NCI-H2081 treated with DMSO at 0.1 percent for 48 hours (cell line): Measurements from ENCODE around the gene COG7.
"Not testable (repeated sequence)": the region's sequence is repeated elsewhere in the genome, so short reads cannot be mapped to it uniquely, and the experiment has no call there.

Experiments used
- DNase-seq: peaks from one replicate; lab custom pipeline; 2025; lab: John Stamatoyannopoulos, UW

COG7 gene

DNA sequence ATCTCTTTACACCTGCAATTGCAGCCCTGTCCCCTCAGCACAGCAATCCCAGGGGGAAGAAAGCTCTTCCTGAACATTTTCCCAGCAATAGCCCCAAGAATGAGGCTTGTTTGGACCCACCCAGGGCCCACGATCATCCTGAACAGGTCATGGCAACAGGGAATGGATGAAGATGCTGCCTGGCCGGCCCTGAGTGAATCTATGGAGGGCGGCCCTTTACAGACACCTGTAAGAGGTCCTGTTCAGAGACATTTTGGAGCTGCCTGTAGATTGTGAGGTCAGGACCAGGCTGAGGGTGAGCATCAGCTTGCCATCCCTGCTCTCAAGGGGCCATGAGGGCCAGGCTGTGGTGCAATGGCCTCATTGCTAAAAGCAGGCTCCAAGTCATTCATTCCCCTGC lies 69.1 kb downstream of the COG7 start:
- DNase-seq = no peak

DNA sequence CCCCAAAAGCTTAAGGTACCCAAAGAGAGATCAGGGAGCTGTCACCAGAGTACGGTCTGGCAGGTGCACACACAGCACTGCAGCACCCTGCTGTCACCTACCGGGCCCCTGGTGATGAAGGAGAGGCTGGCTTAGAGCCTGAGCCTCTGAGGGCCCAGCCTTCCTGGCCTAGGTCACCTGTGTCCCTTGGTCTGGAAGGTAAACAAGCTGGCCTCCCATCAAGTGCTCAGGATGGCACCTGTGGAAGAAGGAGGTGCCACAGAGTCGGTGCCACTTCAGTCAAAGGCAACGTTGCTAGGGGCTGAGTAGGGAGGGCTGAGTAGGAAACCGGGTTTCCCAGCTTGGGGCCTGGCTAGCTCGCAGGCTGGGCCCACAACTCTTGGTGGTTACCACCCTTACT lies 70.7 kb downstream of the COG7 start:
- no peak for DNase-seq

DNA sequence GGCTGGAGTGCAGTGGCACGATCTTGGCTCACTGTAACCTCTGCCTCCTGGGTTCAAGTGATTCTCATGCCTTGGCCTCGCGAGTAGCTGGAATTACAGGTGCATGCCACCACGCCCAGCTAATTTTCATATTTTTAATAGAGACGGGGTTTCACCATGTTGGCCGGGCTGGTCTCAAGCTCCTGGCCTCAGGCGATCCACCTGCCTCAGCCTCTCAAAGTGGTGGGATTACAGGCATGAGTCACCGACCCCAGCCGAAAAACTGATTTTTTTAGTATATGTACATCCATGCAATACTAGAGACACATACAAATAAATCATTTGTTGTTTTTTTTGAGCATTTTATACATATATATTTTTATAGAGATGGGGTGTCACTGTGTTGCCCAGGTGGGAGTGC lies 71.3 kb downstream of the COG7 start:
- DNase-seq = not testable (repeated sequence)

DNA sequence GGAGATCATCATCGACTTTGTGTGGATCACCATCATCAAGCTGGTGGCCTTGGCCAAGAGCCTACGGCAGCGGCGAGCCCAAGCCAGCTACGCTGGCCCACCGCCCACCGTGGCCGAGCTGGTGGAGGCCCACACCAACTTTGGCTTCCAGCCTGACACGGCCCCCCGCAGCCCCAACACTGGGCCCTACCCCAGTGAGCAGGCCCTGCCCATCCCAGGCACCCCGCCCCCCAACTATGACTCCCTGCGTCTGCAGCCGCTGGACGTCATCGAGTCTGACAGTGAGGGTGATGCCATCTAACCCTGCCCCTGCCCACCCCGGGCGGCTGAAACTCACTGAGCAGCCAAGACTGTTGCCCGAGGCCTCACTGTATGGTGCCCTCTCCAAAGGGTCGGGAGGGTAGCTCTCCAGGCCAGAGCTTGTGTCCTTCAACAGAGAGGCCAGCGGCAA lies 72.5 kb downstream of the COG7 start:
- no peak for DNase-seq

DNA sequence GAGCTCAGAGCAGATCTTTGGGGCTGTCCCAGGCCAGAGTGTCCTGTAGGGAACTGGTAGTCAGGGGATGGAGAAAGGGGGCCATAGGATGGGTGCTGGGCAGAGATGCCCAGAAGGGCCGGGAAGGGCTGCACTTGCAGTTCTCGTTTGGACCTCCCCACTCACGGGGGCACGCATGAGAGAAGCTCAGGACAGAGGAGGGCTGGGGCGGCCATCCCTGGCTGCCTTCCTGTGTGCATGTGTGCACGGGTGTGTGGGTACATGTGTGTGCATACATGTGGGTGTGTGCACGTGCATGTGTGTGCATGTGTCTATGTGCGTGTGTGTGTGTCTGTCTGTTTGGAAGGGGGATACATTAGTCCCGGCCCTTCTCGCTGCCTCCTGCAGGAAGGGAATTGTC lies 73.3 kb downstream of the COG7 start:
- no peak for DNase-seq

DNA sequence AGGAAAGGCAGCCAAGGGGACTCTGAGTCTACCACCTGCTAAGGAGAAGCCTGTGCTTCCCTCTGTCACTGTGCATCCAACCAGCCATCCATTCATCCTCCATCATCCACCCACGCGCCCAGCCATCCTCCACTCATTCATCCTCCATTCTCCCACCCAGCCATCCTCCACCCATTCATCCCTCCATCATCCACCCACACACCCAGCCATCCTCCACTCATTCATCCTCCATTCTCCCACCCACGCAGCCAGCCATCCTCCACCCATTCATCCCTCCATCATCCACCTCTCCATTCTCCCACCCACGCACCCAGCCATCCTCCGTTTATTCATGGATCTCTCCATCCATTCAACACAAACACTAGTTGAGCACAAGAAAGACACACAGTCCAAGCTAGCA lies 74.1 kb downstream of the COG7 start:
- DNase-seq = no peak

DNA sequence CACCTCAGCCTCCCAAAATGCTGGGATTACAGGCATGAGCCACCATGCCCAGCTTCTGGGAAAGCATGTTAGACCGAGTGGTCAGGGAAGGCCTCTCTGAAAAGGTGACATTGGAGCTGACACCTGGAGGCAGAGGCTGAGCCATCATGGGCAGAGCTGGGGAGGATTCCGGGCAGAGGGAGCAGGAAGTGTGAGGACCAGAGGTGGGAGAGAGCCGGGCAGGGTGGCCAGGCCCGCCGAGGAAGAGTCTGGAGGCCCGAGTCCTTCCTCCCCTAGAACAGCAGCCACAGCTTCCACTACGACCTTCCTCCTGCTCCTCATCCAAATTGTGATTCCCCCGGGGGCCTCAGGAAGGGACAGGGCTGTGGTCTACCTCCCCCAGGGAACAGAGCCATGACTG lies 74.7 kb downstream of the COG7 start:
- no peak for DNase-seq

DNA sequence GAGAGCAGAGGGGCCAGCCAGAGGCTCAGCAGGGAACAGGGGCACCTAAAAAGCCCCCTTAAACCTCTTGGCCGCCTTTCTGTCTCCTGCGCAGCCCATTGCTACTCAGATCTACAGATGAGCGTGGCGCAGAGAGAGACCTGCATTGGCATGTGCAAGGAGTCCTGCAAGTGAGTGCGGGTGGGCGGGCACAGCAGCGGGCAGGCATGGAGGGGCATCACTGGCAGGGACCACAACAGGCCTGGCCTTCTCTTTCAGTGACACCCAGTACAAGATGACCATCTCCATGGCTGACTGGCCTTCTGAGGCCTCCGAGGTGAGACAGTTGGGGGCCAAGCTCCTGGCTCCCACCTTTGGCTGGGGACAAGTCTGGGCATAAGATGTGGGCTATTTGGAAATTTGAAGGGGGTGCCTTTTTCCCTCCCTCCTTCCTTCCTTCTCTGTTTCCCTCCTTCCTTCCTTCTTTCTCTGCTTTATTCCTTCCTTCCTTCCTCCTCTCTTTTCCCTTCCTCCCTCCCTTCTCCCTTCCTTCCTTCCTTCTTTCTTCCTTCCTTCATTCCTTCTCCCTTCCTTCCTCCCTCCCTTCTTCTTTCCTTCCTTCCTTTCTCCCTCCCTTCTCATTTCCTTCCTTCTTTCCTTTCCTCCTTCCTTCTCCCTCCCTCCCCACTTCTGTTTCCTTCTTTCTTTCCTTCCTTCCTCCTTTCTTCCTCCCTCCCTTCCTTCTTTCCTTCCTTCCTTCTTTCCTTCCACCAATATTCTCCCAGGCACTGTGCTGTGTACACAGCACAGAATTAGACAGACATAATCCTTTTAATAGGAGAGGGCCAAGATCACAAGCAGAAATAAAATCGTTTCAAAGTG lies 75.7 kb downstream of the COG7 start:
- no peak for DNase-seq

DNA sequence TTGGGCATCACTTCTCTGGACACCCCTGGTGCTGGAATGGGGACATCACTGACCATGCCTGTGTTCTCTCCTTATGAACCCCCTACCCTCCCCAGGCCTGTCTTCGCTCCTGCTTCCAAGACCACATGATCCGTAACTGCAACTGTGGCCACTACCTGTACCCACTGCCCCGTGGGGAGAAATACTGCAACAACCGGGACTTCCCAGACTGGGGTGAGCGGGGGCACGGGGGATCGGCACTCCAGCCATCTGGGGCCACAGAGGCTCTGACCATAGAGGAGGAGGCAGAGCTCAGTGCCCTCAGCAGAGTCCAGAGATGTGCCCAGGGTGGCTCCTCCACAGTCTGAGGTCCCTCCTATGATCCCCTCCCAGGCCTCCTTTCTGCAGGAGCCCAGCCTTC lies 77.3 kb downstream of the COG7 start:
- no peak for DNase-seq

DNA sequence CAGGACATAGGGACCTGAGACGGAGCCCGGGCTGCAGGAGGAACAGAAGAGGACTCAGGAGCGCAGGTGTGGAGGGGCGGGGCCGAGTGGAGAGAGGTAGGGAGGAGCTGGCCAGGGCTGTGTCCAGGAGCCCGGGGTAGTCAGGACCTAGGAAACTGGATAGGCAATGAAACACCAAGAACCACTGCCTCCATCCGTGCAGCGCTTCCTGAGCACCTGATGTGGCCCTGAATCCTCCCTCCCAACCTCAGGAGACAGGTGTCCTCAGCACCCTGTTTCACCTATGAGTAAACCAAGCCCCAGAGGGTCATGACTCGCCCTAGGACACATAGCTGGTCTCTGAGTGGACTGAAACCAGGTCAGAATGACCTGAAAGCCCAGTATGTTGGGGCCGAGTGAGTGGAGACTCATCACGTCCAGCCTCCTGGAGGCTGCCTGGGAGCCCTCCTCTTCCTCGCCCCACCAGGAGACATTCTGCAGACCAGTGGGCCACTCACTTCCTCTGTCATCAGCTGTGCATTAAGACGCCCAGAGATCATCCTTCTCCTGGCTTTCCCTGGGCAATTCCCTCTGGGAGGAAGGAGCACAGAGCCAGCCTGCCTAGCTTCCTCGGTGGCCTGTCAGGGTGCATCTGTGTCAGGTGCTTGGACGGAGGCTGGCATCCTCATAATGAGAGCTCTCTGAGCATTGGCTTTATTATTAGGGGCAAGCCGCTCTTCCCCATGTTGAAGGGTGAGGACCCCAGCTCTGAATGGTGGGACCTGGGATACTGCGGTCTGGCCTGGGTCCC lies 78.1 kb downstream of the COG7 start:
- DNase-seq = no peak

DNA sequence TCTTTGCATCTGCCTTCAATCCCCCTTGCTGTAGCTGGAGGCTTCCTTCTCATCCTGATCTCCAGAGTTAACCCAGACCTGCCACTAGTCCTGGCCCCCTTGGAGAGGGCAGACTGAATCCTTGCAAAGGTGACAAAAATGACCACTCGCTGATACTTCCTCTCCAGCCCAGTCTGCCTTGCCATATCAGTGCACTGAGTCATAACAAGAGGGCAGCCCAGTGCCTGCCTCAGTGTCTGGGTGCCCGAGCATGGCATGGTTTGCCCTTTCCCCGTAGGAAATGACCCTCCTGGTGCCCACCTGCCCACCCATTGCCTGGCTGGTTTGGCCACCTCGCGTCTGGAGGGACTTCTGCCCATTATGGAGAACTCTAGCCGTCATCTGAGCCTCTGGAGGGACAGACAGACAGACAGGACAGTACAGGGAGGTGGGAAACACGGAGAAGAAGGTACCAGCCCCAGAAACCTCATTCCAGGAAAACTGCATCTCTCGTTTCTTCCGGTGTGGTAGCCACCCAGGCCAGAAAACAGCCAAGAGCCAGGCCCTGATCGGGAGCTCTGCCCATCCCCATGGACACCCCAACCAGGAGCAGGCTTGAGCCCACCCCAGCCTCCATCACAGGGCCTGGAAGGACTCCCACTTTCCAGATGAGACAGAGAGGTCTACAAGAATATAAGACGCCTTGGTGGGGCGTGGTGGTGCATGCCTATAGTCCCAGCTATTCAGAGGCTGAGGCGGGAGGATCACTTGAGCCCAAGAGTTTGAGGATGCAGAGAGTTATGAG lies 79.4 kb downstream of the COG7 start:
- DNase-seq = no peak

DNA sequence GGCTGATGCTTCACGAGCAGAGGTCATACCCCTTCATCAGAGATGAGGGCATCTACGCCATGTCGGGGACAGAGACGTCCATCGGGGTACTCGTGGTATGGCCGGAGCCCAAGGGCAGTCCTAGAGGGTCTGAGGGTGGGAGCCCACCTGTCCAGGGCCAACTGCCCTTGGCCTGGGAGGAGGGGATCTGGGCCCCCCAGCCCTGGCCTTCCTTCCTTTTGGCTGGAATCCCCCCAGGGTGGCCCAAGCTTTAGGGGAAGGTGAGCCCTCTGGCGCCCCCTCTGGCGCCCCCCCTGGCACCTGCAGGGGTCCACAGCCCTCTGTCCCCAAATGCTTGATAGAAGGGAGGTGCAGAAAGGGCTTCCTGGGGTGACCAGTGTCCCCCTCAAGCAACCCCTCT lies 81.6 kb downstream of the COG7 start:
- no peak for DNase-seq

DNA sequence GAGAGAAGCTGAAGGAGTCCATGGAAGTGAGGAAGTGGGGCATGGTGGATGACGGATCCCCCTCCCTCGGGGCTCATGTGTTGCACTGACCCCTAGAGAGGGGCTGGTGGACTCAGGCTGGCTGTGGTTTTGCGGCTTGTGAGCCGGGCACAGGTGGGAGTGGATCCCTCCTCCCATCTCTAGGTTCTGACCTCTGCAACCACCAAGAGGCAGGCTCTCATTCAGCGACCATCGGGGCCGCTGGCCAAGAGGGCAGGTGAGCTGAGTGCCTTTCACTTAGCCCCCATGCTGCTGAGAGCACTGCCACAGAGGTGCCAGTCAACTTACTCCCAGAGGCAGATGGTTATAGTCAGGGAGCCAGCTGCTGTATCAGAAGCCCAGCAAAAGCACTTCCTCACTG lies 83.6 kb downstream of the COG7 start:
- no peak for DNase-seq

DNA sequence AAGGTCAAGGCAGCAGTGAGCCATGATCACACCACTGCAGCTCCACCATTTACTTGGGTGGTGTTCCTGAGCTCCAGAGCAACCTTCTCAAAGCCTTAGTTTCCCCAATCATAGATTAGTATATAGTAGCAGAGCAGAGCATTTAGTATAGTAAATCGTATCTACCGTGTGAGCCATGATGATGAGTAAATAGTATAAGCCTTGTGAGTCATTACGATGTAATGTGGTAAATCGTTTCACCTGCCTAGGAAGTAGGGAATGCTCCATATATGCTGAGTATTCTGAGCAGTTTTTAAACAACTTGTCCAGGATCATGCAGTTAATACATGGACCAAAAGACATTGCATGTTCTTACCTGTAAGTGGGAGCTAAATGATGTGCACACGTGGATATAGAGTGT lies 84.5 kb downstream of the COG7 start:
- DNase-seq = no peak

DNA sequence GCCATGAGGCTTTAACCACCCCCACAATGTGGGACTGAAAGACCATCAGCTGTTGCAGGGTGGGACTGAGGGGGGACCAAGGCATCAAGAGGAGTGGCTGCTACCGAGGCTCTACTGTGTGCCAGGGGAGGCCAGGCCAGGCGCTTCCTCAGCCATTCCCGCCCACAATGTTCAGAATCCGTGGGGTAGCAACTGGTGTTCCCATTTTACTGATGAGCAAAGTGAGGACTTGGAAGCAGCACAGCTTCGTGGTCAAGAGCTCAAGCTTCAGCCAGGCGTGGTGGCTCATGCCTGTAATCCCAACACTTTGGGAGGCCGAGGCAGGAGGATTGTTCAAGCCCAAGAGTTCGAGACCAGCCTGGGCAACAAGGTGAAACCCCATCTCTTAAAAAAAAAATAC lies 85.0 kb downstream of the COG7 start:
- DNase-seq = no peak

DNA sequence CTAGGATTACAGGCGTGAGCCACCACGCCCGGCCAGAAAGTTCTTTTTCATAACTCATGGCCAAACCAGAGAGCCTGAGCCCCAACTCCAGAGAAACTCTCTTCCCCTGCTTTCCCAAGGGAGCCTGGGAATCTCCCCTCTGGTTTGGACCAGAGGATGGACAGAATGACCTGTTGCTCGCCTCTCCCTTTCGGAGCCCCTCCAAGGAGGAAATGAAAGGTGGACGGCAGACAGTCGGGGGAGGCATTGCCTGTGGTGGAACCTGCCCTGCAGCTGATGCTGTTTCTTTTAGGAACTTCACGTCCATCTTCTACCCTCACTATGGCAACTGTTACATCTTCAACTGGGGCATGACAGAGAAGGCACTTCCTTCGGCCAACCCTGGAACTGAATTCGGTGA lies 85.4 kb downstream of the COG7 start:
- DNase-seq = no peak

DNA sequence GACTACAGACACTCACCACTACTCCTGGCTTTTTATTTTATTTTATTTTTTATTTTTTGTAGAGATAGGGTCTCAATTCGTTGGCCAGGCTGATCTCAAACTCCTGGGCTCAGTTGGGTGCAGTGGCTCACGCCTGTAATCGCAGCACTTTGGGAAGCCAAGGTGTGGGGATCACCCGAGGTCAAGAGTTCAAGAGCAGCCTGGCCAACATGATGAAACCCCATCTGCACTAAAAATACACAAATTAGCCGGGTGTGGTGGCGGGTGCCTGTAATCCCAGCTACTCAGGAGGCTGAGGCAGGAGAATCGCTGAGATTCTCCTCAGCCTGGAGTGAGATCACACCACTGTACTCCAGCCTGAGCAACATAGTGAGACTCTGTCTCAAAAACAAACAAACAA lies 86.6 kb downstream of the COG7 start:
- DNase-seq = not testable (repeated sequence)

DNA sequence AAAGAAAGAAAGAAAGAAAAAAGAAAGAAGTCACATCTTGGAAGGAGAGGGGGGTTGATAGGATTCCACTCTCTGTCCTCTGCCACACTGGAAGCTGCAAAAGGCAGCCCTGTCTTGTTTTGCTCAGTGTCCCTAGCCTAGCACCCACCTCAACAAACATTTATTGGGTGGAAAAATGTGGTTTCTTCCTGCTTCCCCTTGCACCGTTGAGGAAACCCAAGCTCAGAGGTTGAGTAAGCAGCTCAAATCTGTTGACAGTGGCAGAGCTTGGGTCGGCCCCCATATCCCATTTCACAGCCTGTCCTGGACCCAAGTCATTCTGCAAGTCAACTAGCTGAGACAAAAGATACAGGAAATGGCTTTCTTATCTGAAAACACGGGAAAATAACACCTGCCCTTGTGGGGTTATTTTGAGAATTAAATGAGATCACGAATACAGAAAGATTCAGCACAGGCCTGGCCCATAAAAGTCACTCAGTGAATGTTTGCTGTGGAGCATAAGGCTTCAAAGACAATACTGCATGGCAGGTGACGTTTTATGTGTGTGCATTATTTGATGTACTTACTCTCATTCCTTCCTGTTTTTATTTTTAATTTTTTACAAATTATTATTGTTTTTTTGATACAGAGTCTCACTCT lies 87.3 kb downstream of the COG7 start:
- DNase-seq = no peak

DNA sequence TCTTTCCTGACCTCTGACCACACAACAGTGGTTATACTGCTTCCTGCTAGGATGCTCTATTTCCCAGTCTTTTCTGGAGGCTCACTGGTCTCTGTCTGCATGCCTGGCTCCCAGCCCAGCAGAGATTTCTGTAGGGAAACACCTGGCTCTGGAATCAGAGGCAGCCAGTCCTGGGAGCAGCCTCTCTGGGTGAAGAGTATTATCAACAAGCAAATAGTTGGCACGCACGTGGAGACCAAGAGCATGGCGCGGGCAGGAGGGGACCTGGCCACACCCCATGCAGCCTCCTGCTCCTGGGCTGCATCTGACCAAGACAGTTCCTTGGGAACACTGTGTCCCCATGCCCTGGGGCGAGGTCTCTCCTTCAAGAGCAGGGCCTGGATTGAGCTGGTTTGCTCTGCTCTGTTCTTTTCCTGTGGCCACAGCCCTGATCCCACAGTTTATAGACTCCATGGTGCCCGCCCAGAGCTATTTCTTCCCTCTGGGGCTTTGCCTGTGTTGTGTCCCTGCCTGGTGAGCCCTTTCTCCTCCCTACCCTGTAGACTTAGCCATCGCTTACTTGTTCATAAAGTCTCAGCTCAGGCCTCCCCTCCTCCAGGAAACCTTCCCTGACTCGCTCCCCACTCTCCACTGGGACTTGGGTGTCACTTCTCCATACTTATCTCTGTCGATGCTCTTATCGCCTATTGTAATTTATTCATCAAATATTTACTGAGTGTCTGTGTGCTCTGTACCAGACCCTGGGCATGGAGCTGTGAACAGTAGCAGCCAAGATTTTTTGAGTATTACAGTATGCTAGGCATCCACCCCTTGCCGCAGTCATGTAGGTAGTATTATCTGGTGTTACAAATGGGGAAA lies 90.3 kb downstream of the COG7 start:
- no peak for DNase-seq

DNA sequence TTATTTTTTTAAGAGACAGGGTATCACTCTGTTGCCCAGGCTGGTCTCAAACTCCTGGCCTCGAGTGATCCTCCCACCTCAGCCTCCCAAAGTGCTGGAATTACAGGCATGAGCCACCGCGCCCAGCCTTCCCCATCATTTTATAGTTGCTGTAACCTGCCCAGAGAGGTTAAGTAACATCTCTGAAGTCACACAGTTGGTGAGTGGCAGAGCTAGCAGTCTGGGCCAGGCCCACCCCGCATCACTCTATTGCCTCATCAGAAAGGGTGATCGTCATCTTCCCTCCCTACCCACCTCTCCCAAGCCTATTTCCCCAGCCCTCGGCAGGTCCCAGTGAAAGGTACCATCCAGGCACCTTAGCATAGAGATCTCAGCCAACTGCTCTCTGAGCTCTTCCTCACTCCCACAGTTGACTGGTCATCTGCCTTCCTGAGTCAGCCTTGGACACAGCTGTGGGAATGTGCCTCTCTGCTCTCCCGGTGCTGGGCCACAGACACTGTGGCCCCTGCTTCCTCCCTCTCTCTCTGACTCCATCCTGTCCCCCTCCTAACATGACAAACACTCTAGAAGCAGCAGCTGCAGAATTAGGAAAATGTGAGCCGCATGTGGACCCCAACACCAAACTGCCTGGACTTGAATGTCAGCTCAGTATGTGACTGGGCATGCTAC lies 93.8 kb downstream of the COG7 start:
- no peak for DNase-seq
